NCI-H345 (cell line): Measurements from ENCODE around the gene CDKN1A.
"Not testable (repeated sequence)": the region's sequence is repeated elsewhere in the genome, so short reads cannot be mapped to it uniquely, and the experiment has no call there.

Source experiments
- DNase-seq: peaks from one replicate; lab custom pipeline; 2025; lab: John Stamatoyannopoulos, UW

The CDKN1A gene

DNA sequence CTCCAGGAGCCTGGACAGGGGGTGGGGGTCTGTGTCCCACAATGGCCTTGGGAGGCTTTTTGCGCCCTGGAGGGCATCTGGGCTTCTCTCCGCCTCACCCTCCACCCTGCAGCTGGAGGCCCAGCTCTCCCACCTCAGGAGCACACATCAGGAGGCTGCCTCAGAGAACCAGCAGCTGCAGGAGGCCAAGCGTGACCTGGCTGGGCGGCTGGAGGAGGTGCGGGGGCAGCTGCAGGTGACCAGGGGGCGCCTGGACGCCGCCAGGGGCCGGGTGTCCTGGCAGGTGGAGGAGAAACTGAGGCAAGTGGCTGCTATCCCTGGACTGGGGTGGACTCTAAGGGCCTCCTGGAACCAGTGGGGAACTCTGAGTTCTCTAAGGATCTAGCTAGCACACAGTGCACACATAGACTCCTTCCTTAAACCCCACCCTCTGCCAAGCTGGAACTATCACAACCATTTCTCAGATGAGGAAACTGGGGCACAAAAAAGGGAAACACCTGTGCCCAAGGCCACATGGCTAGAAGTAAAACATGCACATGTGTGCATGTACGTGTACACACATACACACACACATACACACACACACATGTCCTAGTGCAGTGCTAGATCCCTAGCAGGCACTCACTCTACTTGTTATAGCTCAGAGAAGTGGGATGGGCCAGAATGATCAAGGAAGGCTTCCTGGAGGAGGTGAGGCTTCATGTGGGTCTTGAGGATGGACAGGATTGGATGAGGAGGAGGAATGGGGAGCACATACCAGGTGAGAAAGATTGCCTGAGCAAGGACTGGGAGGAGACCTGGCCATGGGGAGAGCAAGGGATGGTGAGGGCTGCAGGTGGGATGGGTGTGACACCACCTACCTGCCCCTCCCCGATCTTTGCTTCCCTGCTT lies 42.0 kb downstream of the CDKN1A start:
- DNase-seq: no peak

DNA sequence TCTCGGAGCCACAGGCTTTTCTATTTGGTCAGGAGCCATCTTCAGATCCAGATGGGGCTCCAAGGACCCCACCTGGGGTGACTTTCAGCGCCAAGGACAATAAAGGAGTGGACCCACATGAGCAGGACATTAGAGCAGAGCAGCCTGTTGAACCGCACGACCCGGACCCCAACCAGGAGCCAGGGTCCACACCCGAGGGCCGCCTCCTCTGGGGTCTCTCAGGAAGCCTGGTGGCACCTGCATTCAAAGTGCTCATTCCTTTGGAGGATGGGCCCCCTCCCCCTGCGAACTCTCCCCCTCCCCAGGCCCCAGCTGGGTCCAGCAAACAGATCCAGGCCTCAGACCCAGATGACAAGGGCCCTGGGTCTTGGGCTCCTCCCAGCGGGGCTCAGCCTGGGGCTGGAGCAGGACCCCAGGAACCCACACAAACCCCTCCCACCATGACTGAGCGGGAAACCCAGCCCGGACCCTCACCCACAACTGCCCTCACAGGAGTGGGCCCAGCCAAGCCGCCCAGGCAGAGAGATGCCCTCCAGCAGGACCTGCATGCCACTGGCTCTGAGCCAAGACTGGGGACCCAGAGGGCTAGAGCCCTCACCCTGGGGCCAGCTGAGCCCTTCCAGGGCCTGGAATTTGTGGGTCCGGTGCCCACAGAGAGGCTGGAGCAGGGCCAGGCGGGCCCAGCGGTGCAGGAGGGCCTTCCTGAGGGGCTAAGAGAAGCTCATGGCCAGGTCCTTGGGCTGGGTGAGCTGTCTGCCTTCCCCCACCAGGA lies 43.0 kb downstream of the CDKN1A start:
- DNase-seq: no peak

DNA sequence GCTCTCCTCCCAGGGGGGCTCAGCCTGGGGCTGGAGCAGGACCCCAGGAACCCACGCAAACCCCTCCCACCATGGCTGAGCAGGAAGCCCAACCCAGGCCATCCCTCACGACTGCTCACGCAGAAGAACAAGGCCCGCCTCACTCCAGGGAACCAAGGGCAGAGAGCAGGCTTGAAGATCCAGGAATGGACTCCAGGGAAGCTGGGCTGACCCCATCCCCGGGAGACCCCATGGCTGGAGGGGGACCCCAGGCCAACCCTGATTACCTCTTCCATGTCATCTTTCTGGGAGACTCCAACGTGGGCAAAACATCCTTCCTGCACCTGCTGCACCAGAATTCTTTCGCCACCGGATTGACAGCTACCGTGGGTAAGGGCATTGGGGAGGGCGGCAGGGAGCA lies 43.9 kb downstream of the CDKN1A start:
- DNase-seq: no peak

DNA sequence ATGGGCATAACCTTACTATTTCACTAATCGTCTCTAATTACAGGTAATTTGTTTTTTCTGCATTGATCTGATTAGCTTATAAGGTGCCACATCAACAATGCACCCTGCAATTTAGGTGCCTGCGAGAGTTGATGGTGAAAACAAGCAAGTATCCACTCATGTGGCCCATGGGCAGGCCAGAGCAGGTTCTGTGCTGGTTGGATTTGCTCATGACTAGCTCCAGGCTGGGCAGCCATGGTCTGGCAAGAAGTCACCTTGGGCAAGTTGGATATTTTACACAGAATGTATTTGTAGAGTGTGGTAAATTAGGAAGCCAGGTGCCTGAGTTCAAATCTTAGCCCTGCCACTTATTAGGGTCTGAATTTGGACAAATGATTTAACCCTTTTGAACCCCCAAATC lies 44.4 kb downstream of the CDKN1A start:
- DNase-seq: no peak

DNA sequence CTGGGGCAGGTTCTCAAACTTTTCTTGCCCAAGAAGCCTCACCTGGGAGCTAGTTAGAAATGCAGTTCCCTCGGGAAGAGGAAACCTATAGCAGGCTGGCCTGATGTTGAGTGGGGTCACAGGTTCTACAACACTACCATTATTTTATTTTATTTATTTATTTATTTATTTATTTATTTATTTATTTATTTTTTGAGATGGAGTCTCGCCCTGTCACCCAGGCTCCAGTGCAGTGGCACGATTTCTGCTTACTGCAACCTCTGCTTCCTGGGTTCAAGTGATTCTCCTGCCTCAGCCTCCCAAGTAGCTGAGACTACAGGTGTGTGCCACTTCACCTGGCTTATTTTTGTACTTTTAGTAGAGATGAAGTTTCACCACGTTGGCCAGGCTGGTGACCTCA lies 45.5 kb downstream of the CDKN1A start:
- not testable (repeated sequence) for DNase-seq

DNA sequence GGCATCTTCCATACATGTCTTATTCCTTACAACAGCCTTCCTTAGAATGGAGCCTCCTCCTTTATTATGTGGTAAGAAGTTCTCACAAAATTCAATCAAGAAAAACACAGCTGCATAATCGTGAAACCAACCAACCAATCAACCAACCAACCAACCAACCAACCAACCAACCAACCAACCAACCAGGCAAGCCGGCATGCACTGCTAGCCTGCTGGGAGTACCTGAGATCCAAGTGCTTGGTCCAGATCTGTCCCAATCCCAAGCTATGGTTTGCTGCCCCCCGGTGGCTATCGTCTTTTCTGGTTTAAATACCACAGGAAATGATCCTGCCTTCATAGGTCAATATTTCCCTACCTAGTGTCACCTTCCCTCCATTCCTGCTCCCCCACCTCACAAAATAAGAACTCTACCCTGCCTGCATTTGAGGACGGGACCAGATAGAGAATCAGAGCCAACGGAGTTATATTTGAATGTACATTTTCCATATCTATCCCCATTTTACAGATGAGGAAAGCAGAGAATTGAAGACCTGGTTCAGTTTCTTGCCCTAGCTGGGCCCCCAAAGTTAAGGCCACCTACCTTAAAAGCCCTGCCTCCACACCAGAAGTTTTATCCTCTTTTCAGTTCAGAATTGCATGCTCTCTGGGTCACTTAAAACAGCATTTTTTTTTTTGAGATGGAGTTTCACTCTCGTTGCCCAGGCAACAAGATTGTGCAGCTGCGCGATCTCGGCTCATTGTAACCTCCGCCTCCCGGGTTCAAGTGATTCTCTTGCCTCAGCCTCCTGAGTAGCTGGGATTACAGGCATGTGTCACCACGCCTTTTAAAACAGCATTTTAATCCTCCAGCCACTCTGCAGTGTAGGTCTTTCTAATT lies 46.2 kb downstream of the CDKN1A start:
- peak; percentile 69 for DNase-seq

DNA sequence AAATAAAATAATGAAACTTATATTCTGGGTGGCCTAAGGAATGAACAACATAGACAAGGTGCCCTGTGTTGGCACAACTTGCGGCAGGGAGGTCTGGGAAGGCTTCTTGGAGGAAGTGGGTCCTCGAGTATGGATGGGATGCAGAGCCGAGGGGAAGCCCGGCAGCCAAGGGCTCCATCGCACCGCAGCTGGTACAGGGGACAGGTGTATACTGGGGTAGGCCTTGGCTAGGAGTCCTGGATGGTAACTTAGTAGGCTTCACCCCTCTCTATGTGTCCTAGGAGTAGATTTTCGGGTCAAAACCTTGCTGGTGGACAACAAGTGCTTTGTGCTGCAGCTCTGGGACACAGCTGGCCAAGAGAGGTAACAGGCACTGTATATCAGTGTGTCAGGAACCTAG lies 47.1 kb downstream of the CDKN1A start:
- no peak for DNase-seq

DNA sequence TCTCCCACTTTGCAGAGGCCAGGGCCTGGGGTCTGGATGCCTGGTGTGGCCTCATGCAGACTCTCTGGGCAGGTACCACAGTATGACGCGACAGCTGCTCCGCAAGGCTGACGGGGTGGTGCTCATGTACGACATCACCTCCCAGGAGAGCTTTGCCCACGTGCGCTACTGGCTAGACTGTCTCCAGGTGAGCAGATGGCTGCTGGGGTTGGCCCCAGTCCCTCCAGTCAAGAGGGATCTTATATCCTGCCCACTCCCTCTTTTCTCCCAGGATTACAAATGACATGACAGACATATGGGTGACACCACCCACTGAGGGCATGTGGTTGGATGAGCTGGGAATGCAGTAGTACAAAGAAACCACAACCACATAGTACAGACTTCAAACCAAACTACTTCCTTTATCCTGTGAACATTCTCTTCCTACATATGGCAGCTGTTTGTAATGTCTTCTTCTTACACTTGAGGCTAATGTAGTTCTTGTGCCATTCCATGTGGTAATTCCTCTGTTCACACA lies 49.0 kb downstream of the CDKN1A start:
- peak; percentile 14 for DNase-seq

DNA sequence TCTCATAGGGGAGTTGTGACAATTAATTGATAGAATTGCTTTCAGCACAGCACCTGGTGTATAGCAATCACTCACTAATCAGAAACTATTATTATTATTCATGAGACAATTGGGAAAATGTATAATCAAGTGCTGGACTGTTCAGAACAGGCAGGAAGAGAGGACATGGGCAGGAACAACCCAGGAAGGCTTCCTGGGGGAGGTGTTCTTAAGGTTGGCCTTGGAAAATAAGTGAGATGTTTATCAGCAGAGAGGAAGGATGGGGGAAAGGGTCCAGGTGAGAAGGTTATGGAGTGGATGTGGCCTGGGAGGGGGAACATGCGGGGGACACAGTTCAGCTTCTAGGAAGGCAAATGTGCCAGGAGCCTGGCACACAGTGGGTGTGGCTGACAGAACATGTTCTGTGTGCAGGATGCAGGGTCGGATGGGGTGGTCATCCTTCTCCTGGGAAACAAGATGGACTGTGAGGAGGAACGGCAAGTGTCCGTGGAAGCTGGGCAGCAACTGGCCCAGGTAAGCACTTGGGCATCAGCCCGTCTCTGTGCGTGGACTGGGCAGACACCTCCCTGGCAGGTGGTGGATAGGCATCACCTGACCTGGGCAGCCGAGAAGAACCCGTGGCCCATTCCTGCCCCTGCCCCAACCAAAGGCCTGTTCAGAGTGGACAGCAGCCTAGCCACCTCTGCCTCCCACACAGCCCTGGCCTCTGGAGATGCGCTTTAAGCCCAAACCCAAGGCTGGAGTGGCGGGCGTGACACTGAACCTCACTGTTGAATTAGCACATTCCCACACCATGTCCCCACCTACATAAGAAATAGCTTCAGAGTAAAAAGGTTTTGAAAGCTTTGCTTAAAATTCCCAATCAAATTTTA lies 50.0 kb downstream of the CDKN1A start:
- no peak for DNase-seq

DNA sequence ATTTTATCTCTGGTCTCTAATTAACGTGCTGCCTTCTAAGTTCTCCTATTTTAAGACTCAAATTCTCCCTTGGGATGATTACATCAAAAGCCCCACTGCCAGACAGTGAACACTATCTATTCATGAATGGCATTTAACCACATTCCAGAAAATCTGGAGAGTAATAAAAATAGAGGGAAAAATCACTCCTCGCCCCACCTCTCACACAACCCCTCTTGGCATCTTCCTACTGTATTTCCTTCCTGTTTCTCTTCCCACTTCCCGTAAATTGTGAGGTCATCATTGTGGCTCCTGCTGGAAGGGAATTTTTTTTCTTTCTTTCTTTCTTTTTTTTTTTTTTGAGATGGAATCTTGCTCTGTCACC lies 50.6 kb downstream of the CDKN1A start:
- DNase-seq: no peak

DNA sequence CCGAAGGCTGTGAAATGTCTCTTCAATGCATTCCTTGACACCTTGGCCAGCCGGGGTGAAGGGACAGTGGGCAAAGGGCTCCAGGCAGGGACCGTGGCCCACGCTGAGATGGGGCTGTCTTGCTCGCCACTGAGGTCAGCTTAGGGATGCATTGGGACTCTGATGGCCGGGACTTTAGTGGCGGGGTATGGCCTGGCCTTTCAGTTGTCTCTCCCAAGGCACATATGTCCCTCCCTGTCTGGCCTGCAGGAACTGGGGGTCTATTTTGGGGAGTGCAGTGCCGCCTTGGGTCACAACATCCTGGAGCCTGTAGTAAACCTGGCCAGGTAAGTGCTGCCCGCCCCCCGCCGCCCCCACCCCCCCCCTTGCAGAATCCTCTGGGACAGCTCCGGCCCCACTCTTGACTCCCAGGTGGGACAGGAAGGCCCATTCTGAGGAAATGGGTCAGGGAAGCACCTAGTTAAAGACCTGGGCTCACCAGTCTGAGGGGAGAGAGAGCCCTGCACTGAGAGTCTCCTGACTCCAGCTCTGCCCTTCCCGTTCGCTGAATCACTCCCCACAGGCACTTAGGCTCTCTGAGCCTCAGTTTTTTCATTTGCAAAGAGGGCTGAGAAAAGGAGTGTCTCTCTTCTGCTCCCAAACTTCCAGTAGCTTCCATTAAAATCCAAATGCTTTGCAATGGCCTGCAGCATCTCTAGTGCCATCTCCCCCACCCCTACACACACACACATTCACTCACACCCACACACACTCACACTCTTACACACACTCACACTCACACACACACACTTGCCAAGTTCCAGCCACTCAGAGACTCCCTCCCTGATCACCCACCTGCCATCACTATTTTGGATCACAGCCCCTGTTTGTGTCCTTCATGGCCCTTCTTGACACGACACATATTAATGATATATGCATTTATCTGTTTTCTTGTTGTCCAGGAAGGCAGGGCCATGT lies 52.2 kb downstream of the CDKN1A start:
- DNase-seq: no peak

DNA sequence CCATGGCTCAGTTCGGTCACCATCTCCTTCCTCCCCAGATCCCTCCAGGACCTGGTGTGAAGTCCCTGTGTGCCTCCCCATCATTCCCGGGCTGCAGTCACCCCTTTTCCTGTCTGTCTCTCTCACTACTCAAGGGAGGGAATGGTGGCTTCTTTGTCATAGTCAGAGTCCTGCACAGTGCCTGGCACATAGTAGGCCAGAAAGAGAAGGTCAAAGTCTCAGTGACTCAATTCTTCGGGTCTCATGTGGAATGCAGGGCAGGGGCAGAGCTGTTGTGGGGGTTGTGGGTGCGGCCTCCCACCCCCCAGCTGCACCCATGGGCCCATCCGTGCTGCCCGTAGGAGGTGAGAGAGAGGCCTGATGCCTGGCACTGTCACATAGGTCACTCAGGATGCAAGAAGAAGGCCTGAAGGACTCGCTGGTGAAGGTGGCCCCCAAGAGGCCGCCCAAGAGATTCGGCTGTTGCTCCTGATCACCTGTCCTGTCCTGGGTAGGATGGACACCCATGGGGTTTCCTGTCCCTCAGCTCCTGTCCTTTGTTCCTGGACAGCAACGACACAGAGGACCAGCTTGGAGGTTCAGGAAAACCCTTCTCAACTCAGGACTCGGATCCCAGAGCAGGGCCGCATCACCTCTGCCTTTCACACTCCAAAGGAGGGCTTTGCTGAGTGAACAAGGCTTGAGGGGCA lies 53.3 kb downstream of the CDKN1A start:
- no peak for DNase-seq

DNA sequence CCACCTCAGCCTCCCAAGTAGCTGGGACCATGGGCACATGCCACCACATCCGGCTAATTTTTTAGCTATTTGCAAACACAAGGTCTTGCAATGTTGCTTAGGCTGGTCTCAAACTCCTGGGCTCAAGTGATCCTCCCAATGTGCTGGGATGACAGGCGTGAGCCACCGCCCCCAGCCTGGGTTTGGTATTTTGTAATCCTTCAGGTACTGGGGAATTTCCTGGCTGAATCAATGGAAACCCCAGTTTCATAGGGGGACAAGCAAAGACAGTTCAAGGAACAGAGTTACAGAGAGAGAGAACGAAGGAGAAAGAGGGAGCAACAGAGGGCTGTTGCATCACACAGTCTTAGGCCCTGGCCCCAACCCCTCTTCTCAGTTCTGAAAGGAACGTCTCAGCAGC lies 54.8 kb downstream of the CDKN1A start:
- no peak for DNase-seq

DNA sequence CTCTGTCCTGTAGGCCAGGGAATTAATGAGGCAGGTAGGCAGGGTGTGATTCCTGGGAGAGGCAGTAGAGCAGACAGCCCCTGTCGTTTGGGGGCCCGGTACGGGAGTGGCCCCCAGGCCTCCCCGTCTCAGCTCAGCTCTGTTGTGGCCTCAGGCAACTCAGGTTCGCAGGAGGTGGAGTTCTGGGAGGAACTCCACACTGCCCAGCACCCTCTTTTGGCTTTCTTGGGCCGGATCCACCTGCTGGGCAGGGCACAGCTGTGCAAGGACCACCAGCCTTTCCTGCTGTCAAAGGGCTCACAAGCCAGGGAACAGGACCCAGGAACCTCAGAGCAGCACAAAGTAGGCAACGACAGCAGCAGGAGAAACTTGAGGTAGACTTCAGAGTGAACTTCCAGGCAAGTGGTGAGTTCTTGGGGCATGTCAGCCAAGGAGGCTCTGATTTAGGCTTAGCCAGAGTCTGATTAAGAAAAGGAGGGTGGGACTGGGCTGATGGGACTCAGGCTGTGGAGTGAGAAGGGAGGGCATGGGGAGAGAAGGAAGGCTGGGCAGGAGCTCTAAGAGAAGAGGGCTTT lies 56.1 kb downstream of the CDKN1A start:
- DNase-seq: no peak

DNA sequence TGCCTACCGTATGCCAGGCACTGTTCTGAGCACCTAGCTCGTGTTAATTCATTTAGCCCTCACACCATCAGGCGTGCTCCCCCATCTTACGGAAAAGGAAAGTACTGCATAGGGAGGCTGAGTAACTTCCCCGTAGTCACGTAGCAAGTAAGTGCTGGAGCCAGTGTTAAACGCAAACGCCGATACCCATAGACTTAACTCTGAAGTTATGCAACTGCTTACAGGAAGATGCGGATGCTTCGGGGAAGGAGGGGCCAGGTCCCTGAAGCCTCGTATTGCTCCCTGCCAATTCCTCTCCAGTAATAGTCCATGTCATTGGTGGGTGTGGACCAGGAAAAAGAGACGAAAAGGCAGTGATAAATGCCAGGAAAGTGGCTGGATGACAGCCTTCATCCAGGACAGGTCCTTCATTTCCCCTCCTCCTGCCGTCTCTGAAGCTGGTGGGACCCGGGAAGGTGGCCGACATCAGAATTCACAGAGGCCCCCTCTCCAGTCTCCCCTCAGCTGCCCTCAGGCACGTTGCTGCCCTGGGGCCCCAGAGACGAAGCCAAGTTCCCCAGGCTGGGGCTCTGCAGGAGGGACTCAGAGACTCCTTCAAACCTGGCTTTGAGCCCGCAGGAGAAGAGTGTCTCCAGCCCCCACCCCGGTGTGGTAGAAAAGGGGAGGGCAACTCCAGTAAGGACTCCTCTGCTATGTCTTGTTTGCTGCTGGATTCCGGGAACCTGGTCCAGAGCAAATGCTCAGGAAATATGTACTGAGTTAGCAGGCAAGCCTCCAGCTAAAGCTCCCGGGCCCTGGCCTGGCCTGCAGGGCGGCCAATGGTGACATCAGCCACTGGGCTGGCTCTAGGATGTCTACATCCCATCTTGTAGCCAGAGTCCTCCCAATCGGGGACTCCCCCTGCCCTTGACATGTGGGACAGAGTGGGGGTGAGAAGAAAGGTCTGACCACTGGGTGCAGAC lies 56.9 kb downstream of the CDKN1A start:
- peak; percentile 39 for DNase-seq
